Measurements from ENCODE around the gene NEURL4.
"Not testable (repeated sequence)": the region's sequence is repeated elsewhere in the genome, so short reads cannot be mapped to it uniquely, and the experiment has no call there.

DNA sequence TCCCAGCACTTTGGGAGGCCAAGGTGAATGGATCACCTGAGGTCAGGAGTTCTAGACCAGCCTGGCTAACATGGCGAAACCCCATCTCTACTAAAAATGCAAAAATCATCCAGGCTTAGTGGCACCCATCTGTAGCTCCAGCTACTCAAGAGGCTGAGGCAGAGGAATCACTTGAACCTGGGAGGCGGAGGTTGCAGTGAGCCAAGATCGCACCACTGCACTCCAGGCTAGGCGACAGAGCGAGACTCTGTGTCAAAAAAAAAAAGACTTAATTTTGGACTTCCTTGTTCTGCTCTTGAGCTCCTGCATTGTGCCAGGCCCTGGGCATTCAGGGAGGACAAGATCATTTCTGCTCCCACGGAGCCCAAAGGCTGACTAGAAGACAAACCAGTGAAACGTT, 8.5 kb upstream of the NEURL4 start:
- not testable (repeated sequence) for TF ChIP-seq MAFK (IDR thresholded peaks at IDR 0.05; ENCODE audit: partially characterized antibody)
- TF ChIP-seq, protein P1, sequence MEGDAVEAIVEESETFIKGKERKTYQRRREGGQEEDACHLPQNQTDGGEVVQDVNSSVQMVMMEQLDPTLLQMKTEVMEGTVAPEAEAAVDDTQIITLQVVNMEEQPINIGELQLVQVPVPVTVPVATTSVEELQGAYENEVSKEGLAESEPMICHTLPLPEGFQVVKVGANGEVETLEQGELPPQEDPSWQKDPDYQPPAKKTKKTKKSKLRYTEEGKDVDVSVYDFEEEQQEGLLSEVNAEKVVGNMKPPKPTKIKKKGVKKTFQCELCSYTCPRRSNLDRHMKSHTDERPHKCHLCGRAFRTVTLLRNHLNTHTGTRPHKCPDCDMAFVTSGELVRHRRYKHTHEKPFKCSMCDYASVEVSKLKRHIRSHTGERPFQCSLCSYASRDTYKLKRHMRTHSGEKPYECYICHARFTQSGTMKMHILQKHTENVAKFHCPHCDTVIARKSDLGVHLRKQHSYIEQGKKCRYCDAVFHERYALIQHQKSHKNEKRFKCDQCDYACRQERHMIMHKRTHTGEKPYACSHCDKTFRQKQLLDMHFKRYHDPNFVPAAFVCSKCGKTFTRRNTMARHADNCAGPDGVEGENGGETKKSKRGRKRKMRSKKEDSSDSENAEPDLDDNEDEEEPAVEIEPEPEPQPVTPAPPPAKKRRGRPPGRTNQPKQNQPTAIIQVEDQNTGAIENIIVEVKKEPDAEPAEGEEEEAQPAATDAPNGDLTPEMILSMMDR (IDR thresholded peaks at IDR 0.05) = not testable (repeated sequence)
